Activated naive CD4-positive, alpha-beta T cell treated with anti-CD3 and anti-CD28 coated beads, Interleukin-2, amount 10 ng/mL, durations not matched to agents 7 days and 5 days (primary cell): ENCODE measurements around the gene CASP3.
A peak's percentile ranks its signal among the peaks of the same experiment; 100 is the strongest.
"Not testable (repeated sequence)": the region's sequence is repeated elsewhere in the genome, so short reads cannot be mapped to it uniquely, and the experiment has no call there.

ENCODE experiments used
- CTCF ChIA-PET: fragments of 350-600 bp; sonication (Branson Sonifier 250); formaldehyde crosslinking; loops from one replicate; lab custom pipeline; 2021; ENCODE audit warnings: antibody characterized with exemption; lab: Charles Lee
- DNase-seq: peaks from one replicate; pipeline ENCODE4 v3.0.0-alpha.2; 2020
- H3K27ac Mint-ChIP-seq: one replicate; pipeline ENCODE4 v1.8.0; 2021; ENCODE audit warnings: mild to moderate bottlenecking, moderate library complexity, mixed read lengths
- H3K27me3 Mint-ChIP-seq: one replicate; pipeline ENCODE4 v1.8.0; 2021; ENCODE audit warnings: mild to moderate bottlenecking, mixed read lengths
- H3K36me3 Mint-ChIP-seq: one replicate; pipeline ENCODE4 v1.8.0; 2021; ENCODE audit warnings: mixed read lengths
- H3K4me1 Mint-ChIP-seq: one replicate; pipeline ENCODE4 v1.8.0; 2021; ENCODE audit warnings: mixed read lengths
- H3K4me3 Mint-ChIP-seq: one replicate; pipeline ENCODE4 v1.8.0; 2021; ENCODE audit warnings: mild to moderate bottlenecking, moderate library complexity, mixed read lengths
- H3K9me3 Mint-ChIP-seq: one replicate; pipeline ENCODE4 v1.8.0; 2021; ENCODE audit warnings: mixed read lengths

The CASP3 gene

GRCh38 chr4:184674011-184674410 is 24.8 kb upstream of the CASP3 start:
- Mint-ChIP-seq H3K4me1 (peaks cover 12% of the 10 kb centered on the region), H3K36me3 (peaks cover 26% of the 10 kb centered on the region), H3K27me3 (no peaks in the 10 kb centered on the region), H3K4me3 (no peak overlapping the region), H3K9me3 (no peaks in the 10 kb centered on the region), H3K27ac (no peak overlapping the region)
- CTCF ChIA-PET, result no interaction called here
- no peak for DNase-seq

- Mint-ChIP-seq H3K9me3 (no peaks in the 10 kb centered on the region), H3K4me1 (peaks cover 25% of the 10 kb centered on the region), H3K36me3 (peaks cover 37% of the 10 kb centered on the region), H3K4me3 (no peak overlapping the region), H3K27ac (no peak overlapping the region), H3K27me3 (no peaks in the 10 kb centered on the region)
- DNase-seq, result no peak
- CTCF ChIA-PET, result interaction anchor here (0.9 kb wide), 1 partner anchor 13 kb away, joined by 4 read pairs; no protein-coding TSS in a partner anchor
Measured at GRCh38 chr4:184672741-184673140, 23.5 kb upstream of the CASP3 start.

GRCh38 chr4:184671101-184671500 is 21.9 kb upstream of the CASP3 start:
- DNase-seq, result no peak
- CTCF ChIA-PET, result no interaction called here

GRCh38 chr4:184669251-184669650 is 20.0 kb upstream of the CASP3 start:
- CTCF ChIA-PET, result interaction anchor here (1.5 kb wide), 1 partner anchor 9 kb away, joined by 4 read pairs; no protein-coding TSS in a partner anchor
- H3K27me3 Mint-ChIP-seq, result no peaks in the 10 kb centered on the region

More at GRCh38 chr4:184671101-184671500, 21.9 kb upstream of the CASP3 start:
- H3K36me3 Mint-ChIP-seq, result peaks cover 44% of the 10 kb centered on the region
- no peaks in the 10 kb centered on the region for H3K27me3 Mint-ChIP-seq
- H3K4me3 Mint-ChIP-seq, result no peak overlapping the region
- H3K4me1 Mint-ChIP-seq, result peaks cover 35% of the 10 kb centered on the region
- H3K27ac Mint-ChIP-seq, result no peak overlapping the region
- H3K9me3 Mint-ChIP-seq, result no peaks in the 10 kb centered on the region

GRCh38 chr4:184668511-184669114 is 19.4 kb upstream of the CASP3 start:
- Mint-ChIP-seq H3K27ac (peak overlapping the region; percentile 85), H3K27me3 (no peaks in the 10 kb centered on the region), H3K36me3 (peaks cover 44% of the 10 kb centered on the region), H3K4me3 (no peak overlapping the region), H3K9me3 (no peaks in the 10 kb centered on the region), H3K4me1 (peaks cover 35% of the 10 kb centered on the region)
- CTCF ChIA-PET, result interaction anchor here (0.9 to 1.5 kb wide), 2 partner anchors 10 to 15 kb away, joined by 3 to 4 read pairs; no protein-coding TSS in a partner anchor
- DNase-seq, result no peak

More at GRCh38 chr4:184669251-184669650, 20.0 kb upstream of the CASP3 start:
- Mint-ChIP-seq H3K36me3 (peaks cover 48% of the 10 kb centered on the region), H3K4me3 (no peak overlapping the region), H3K27ac (peak overlapping the region; percentile 80), H3K4me1 (peaks cover 35% of the 10 kb centered on the region), H3K9me3 (no peaks in the 10 kb centered on the region)
- no peak for DNase-seq

GRCh38 chr4:184668096-184668495 is 18.8 kb upstream of the CASP3 start:
- Mint-ChIP-seq H3K27ac (peak overlapping the region; percentile 85), H3K4me1 (peaks cover 35% of the 10 kb centered on the region), H3K27me3 (no peaks in the 10 kb centered on the region), H3K9me3 (no peaks in the 10 kb centered on the region), H3K4me3 (no peak overlapping the region), H3K36me3 (peaks cover 43% of the 10 kb centered on the region)
- DNase-seq, result no peak
- CTCF ChIA-PET, result interaction anchor here (0.9 to 1.5 kb wide), 2 partner anchors 11 to 16 kb away, joined by 3 to 4 read pairs; no protein-coding TSS in a partner anchor

GRCh38 chr4:184666670-184667069 is 17.4 kb upstream of the CASP3 start:
- H3K4me1 Mint-ChIP-seq, result peaks cover 35% of the 10 kb centered on the region
- no peaks in the 10 kb centered on the region for H3K9me3 Mint-ChIP-seq
- no peak overlapping the region for H3K27ac Mint-ChIP-seq
- peaks cover 33% of the 10 kb centered on the region for H3K36me3 Mint-ChIP-seq
- no peak for DNase-seq
- CTCF ChIA-PET, result no interaction called here
- H3K4me3 Mint-ChIP-seq, result no peak overlapping the region
- H3K27me3 Mint-ChIP-seq, result no peaks in the 10 kb centered on the region

GRCh38 chr4:184664445-184665210 is 15.4 kb upstream of the CASP3 start:
- peaks cover 29% of the 10 kb centered on the region for H3K4me1 Mint-ChIP-seq
- no peak overlapping the region for H3K27ac Mint-ChIP-seq
- H3K27me3 Mint-ChIP-seq, result no peaks in the 10 kb centered on the region
- no peak overlapping the region for H3K4me3 Mint-ChIP-seq
- peaks cover 38% of the 10 kb centered on the region for H3K36me3 Mint-ChIP-seq
- DNase-seq, result no peak
- CTCF ChIA-PET, result no interaction called here
- no peaks in the 10 kb centered on the region for H3K9me3 Mint-ChIP-seq

GRCh38 chr4:184662236-184662635 is 13.0 kb upstream of the CASP3 start:
- CTCF ChIA-PET, result no interaction called here
- Mint-ChIP-seq H3K4me3 (no peak overlapping the region), H3K9me3 (no peaks in the 10 kb centered on the region), H3K36me3 (peaks cover 24% of the 10 kb centered on the region), H3K4me1 (peaks cover 9% of the 10 kb centered on the region), H3K27ac (no peak overlapping the region), H3K27me3 (no peaks in the 10 kb centered on the region)
- DNase-seq, result no peak

- CTCF ChIA-PET, result interaction anchor here (1.0 kb wide), 1 partner anchor 17 kb away, joined by 3 read pairs; no protein-coding TSS in a partner anchor
- Mint-ChIP-seq H3K36me3 (peaks cover 21% of the 10 kb centered on the region), H3K4me1 (no peaks in the 10 kb centered on the region), H3K9me3 (no peaks in the 10 kb centered on the region), H3K27ac (no peak overlapping the region), H3K4me3 (no peak overlapping the region), H3K27me3 (no peaks in the 10 kb centered on the region)
- DNase-seq, result no peak
Measured at GRCh38 chr4:184660978-184661377, 11.7 kb upstream of the CASP3 start.

- CTCF ChIA-PET, result not testable (repeated sequence)
Measured at GRCh38 chr4:184657820-184658219, 8.6 kb upstream of the CASP3 start.

GRCh38 chr4:184657144-184657543 is 7.9 kb upstream of the CASP3 start:
- DNase-seq, result no peak
- no peaks in the 10 kb centered on the region for H3K27me3 Mint-ChIP-seq
- H3K4me1 Mint-ChIP-seq, result peaks cover 5% of the 10 kb centered on the region
- peaks cover 25% of the 10 kb centered on the region for H3K36me3 Mint-ChIP-seq
- CTCF ChIA-PET, result interaction anchor here (0.6 kb wide), 1 partner anchor 633 kb away, joined by 3 read pairs; no protein-coding TSS in a partner anchor
- H3K9me3 Mint-ChIP-seq, result no peaks in the 10 kb centered on the region
- H3K27ac Mint-ChIP-seq, result no peak overlapping the region
- no peak overlapping the region for H3K4me3 Mint-ChIP-seq

More at GRCh38 chr4:184657820-184658219, 8.6 kb upstream of the CASP3 start:
- H3K4me1 Mint-ChIP-seq, H3K27ac Mint-ChIP-seq, H3K27me3 Mint-ChIP-seq, DNase-seq, H3K9me3 Mint-ChIP-seq, H3K4me3 Mint-ChIP-seq: not testable (repeated sequence)
- peaks cover 23% of the 10 kb centered on the region for H3K36me3 Mint-ChIP-seq

GRCh38 chr4:184655889-184656869 is 6.9 kb upstream of the CASP3 start:
- no peak overlapping the region for H3K4me3 Mint-ChIP-seq
- no peaks in the 10 kb centered on the region for H3K9me3 Mint-ChIP-seq
- H3K27me3 Mint-ChIP-seq, result no peaks in the 10 kb centered on the region
- no peak overlapping the region for H3K27ac Mint-ChIP-seq
- H3K36me3 Mint-ChIP-seq, result peaks cover 26% of the 10 kb centered on the region
- H3K4me1 Mint-ChIP-seq, result peaks cover 12% of the 10 kb centered on the region
- no peak for DNase-seq
- CTCF ChIA-PET, result no interaction called here

- Mint-ChIP-seq H3K4me1 (peaks cover 23% of the 10 kb centered on the region), H3K4me3 (no peak overlapping the region), H3K27me3 (no peaks in the 10 kb centered on the region), H3K27ac (peak overlapping the region; percentile 51), H3K9me3 (no peaks in the 10 kb centered on the region), H3K36me3 (peaks cover 26% of the 10 kb centered on the region)
- CTCF ChIA-PET, result no interaction called here
- no peak for DNase-seq
Measured at GRCh38 chr4:184653650-184654049, 4.4 kb upstream of the CASP3 start.
